GM18868 (cell line): Measurements from ENCODE around the gene TIMM8B.
A peak's percentile ranks its signal among the peaks of the same experiment; 100 is the strongest.
"Not testable (repeated sequence)": the region's sequence is repeated elsewhere in the genome, so short reads cannot be mapped to it uniquely, and the experiment has no call there.

ENCODE experiments used
- ATAC-seq: cut with Tn5 transposase; IDR thresholded peaks from one replicate; pipeline ENCODE4 v1.9.1; 2021; ENCODE audit warnings: mild to moderate bottlenecking, moderate library complexity; ENCODE audit not compliant: unreplicated experiment

The TIMM8B gene, protein sequence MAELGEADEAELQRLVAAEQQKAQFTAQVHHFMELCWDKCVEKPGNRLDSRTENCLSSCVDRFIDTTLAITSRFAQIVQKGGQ

DNA sequence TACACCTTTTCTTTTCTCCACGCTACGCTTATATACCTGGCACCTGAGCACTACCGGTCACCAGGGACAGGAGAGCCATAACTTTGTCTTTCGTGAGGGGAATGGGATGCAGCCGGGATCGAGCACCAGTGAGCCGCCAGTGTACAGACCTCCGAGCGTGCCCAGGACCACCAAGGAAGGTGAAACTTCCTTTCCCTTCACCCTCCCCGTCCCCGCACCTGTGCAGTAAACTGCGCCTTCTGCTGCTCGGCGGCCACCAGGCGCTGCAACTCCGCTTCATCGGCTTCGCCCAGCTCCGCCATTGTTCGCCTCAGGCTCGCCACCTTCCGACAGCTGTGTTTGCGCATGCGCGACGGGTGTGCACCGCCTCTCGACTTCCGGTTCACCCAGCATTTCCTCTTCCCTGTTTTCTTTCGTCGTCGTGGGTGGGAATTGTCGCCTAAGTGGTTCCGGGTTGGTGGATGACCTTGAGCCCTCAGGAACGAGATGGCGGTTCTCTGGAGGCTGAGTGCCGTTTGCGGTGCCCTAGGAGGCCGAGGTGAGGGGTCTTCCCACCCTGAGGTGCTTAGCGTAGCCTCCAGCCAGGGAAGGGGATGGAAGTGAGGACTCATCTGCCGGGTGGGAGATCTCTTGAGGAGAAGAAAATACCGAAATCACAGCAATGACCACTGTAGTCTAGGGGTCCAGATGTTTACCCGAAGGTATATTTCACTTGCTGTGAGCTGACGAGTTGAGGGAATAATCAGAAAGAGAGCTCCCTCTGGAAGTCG lies at the start of gene TIMM8B, which contains the start of gene SDHD:
TSS of gene TIMM8B (minus strand) at position 335 of the 770 bp plus-strand sequence. CDS start at position 302, 33 bp downstream.
TSS of gene SDHD (plus strand) at position 452 of the 770 bp plus-strand sequence. CDS start at position 487, 35 bp downstream.
- peak; percentile 89 for ATAC-seq

DNA sequence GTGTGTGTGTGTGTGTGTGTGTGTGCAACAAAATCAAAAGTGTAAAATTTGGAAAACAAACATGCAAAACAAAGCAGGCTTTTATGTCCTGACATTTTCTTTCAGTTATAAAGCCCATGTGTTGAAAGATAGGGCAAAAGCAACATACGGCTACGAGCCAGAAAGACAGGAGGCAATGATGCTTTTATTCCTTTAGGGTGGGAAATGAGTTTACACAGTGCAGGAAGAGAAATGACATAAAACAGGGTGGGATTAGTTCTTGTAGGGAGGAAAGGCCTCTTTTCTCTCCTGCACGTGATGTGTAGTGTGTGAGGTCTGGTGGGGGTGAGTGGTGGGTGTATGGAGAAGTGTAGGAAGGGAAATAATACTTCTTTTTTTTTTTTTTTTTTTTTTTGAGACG lies 47.9 kb upstream of the TIMM8B start:
- no peak for ATAC-seq

DNA sequence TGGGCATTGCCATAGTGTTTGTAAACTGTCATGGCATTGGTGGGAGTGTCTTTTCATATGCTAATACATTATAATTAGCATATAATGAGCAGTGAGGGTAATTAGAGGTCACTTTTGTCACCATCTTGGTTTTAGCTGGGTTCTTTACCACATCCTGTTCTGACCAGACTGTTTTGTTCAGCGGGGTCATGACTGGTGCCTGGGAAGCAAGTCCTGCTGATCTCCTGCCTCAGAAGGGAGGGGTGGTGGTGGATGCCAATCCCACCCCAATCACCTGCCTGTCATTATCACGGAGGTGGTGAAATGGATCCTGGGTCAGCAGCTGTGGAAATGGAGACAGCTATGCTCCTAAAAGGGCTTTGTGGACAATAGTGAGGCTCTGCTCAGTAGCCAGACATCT lies 46.2 kb upstream of the TIMM8B start:
- no peak for ATAC-seq

DNA sequence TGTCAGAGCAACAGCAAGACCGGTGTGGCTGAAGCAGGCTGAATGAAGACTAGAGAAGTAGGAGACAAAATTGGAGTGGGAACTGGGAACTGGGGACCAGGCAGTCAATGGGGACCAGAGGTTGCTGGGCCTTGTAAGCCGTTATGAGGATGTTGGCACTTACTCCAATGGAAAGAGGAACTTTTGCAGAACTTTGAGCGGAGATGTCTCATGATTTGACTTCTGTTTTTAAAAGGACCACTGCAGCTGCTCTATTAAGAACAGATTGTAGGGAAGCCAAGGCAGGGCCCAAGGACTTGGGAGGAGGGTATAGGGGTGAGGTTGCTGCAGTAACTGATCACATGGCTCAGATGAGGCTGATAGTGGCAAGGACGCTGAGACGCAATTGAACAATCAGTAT lies 43.1 kb upstream of the TIMM8B start:
- ATAC-seq, result no peak

DNA sequence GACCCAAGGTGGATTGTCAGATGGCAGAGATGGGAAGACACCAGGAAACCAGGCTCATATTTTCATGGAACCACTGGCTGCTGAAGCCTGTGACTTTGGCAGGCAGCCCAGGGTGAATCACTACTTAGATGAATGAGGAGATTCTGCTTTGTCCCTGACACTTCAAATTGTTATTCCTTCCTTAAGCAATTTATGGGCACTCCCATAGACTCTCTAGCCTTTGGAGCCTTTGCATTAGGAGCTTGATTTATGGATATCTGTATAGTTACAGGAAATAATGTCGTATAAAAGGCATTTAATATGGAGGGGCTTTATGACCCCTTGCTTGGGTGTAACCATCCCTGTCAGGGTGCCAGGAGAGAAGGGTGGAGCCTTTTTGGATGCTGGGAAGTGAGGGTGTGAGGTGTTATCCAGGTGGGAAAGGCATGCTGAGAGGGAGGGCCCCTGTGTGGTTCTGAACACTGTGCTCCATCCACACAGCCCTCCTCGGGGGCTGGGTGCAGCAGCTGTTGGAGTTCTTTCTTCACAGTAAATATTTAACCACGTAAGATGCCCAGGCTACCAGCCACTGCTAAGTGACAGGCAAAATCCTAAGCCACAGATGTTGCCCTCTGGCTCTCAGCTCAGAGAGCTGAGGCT lies 42.0 kb upstream of the TIMM8B start:
- no peak for ATAC-seq

DNA sequence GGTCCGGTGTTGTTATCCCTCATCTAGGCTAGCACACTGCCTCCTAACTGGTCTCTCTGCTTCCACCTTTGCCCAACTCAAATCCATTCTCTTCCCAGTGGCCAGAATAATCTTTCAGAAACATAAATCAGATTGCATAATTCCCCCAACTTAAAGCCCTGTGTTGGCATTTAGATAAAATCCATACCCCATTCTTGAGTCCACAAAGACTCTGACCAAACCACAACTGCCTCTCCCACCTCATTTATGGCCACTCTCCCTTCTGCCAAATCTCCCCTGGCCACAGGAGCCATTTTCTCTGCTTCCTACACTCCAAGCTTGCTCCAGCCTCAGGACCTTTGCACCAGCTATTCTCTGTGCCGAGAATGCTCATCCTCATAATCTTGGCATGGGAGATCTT lies 40.5 kb upstream of the TIMM8B start:
- no peak for ATAC-seq

DNA sequence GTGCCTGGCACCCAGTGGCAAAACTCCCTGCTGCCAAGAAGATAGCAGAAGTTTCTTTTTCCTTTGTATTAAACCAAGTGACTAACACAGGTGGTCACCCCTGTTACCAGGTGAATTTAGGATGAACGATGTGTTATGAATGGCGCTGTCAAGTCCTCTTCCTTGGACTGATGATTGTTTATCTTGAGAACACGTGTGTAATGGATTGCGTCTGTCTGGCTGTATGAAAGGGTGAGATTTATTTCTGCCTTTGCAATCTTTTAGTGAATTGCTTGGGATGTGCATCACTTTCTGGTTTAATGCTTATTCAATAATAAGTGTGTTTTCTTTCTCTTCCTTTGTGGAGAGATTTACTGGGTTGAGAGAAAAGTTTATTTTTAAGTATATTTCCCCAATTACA lies 36.6 kb upstream of the TIMM8B start:
- no peak for ATAC-seq

DNA sequence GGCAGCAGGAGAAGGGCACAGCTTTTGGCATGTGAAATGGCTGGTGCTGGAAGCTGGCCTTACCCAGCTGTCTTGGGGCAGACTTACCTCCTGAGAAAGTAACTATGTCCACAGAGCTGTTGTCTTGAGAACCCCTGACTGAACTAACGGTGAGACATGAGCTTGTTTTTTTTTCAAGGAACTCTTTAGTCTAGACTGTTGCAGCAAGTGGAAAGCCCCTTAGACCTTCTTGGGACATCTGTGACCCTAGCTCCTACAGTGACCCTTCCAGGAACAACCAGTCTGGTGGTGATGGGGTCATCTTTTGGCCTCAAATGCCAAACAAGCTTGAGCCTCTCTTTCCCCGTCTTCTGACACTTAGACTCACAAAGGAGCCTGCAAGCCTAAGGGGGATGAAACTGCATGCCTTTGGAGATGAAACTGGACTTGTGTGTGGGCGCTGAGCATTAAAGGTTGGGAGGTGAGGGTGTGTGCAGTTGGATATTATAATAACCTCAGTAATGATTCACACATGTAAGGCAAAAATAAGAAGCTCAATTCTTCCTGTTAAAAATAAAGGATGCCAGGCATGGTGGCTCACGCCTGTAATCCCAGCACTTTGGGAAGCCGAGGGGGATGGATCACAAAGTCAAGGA lies 35.5 kb upstream of the TIMM8B start:
- no peak for ATAC-seq

DNA sequence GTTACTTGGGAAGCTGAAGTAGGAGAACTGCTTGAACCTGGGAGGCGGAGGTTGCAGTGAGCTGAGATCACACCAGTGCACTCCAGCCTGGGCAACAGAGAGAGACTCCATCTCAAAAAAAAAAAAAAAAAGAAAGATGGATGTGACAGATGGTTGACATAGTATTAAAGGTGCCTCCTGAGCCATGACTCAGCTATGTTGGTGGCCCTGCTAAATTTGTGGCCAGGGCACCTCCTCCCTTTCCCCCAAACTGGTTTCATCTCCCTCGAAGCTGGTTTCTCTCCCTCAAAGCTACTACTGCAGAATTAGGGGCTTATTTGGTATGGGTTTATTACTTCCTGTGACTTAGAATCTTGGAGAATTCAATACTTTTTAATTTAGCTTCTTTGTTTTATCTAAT lies 31.6 kb upstream of the TIMM8B start:
- no peak for ATAC-seq

DNA sequence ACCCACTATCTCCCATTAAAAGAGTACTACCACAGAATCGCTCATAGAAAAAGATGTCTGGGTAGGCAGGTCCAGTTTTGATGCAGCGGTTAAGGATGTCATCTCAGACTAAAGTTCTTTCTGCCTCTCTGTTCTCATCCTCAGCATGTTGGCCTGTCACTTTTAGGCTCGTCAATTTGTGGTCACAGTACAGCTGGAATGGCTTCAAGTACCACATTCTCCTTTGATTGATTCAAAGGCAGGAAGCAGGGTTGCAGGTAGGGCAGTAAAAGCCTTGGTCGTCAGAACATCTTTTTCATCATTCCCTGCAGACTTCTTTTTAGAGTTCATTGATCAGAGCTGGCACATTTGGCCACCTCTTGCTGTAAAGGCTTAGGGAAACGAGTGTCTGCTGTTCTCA lies 28.8 kb upstream of the TIMM8B start:
- no peak for ATAC-seq

DNA sequence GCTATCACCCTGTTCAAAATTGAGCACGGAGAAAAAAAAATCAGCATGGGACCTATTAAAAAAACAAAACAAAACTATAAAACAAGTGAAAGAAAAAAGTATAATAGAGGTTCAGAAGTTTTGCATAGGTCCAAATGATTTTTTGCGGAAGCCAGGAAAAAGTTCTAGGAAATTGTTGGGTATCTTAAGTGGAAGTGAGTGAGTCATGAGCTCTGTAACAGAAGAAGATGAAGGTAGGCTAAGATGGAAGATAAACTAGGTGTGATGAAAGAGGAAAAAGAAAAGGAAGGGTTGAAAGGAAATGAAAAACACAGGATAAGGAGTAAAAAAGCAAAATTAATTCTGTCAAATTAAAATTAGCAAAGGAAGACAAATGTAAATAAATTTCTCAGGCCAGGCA lies 27.9 kb upstream of the TIMM8B start:
- ATAC-seq, result no peak

DNA sequence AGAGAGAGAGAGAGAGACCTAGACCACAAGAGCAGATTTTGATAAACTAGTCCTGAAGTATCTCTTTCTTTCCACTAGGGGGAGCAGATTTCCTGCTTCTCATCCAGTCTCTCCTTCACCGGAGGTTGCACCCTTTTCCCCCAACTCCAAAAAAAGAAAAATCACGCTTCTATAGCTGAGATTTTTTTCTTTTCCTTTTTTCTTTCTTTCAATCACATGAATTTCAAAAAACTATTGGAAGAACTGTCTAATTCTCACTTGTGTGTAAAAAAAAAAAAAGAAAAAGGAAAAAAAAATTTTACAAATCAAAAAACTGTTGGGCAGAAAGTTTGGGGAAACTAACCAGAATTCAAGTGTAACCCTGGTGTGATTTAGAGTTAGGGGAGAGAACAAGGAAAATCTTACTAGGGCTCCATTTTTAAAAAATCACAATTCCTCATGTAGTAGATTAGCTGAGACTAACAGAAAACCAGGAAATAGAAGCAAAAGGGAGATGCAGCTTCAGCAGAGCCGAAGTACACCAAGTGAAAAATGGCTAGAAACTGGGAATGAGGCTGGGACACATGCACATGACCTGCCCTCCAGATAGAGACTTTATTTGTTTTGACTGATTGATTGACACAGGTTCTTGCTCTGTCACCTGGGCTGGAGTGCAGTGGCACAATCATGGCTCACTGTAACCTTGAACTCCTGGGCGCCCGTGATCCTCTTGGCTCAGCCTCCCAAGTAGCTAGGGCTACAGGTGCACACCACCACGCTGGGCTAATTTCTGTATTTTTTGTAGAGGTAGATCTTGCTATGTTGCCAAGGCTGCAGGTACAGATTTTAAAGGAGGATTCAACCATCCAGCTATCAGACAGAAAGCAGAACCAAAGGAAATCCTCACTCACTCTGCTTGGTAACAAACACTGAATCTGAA lies 27.2 kb upstream of the TIMM8B start:
- ATAC-seq, result no peak

DNA sequence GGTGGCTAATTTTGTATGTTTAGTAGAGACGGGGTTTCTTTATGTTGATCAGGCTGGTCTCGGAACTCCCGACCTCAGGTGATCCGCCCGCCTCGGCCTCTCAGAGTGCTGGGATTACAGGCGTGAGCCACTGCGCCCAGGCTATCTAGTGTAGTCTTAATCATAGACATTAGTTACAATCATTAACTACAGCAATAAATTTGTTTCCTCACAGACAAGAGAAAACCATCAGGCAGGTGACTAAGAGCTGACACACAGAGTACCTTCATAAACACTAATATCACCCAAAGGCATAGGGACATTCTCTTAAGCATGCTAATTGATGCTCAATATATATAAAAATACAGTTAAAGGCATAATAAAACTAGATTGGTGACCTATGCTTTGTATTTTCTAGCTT lies 19.5 kb upstream of the TIMM8B start:
- no peak for ATAC-seq

DNA sequence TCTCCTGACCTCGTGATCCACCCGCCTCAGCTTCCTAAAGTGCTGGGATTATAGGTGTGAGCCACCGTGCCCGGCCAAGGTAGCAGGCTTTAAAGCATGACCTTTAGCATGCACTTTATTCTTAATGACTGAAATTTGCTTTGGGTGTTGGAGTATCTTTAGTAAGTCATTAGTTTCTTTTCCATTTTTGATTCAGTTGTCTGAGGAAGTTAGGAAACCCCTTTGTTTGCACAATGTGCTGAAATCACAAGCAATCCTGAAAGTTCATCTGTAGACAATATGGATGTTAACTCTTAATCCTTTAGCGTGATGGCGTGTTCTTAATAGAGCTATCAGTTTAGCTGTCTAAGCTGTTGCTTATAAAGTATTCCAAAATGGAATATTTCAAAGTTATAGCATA lies 16.9 kb upstream of the TIMM8B start:
- no peak for ATAC-seq

DNA sequence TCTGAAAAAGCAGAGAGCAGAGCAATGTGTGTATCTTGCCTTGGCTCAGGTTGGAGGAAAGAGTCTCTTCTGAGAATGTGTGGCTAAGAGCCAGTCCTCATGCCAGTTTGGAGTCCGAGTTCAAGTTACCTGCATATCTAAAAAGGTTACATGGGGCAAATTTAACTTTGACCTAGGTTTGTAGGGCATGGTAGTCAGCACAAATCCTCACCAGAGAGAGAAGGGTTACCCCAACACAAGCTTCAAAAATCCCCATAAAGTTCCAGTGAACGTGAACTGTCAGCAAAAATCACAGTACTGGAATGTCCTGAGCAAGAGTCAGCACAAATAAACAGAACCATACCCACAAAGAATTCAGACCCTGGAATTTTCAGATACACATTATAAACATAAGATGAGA lies 13.9 kb upstream of the TIMM8B start:
- ATAC-seq, result no peak

DNA sequence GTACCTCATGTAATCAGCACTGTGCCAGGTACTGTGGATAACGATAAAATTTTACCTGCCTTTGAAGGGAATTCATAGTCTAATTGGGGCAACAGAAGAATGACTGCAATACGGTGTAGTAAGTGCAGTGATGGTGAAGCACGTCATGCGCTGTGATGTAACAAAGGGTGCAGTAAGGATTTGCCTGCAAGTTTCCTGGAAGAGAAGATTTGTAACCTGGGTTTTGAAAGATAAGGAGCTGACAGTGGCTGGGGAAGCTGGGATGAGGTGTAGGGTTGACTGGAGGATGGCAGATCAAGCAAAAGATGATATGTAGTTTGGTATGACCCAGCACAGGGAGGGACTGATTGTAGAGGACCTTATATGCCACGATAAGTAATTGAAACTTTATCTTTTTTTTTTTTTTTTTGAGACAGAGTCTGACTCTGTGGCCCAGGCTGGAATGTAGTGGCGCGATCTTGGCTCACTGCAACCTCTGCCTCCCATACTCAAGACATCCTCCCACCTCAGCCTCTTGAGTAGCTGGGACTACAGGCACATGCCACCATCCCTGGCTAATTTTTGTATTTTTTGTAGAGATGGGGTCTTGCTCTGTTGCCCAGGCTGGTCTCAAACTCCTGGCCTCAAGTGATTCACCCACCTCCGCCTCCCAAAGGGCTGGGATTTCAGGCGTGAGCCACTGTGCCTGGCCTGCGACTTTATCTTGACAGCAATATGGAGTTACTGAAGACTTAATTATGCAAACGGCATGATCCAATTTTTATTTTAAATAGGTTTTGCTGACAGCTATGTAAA lies 11.4 kb upstream of the TIMM8B start:
- ATAC-seq, result no peak

DNA sequence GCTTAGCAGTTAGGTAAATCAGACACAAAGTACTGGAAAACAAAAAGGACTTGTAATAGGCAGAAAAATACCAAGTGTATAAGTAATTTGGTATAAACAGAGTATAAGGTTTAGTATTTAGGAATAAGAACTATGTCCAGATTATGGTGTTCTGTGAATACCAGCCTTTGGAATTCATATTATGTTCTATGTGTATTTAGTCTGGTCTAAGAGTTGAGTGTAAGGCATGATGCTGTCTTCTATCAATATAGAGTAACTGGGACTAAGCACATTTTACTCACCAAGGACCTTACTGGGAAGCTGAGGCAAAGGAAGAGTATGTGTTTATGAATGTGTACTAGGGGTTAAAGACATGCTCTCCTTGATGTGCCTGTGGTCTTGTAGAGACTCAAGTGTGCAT lies 9.6 kb upstream of the TIMM8B start:
- ATAC-seq, result no peak

DNA sequence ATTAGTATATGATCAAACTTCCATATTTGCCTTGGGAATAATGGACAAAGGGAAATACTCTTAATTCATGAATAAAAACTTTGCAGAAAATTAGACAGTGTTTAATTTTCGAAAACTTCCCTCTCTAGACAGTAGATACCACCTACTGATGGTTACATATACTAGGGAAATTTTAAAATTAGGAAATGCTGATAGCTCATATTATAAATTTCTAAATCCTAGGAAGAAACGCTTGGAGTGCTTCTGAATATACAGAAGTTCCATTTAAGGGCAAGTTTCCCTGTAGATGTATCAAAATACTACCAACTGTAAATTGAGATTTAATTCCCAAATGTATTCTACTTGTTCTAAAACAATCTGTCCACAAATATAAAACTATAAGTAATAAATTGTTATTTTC lies 8.7 kb upstream of the TIMM8B start:
- ATAC-seq, result not testable (repeated sequence)

DNA sequence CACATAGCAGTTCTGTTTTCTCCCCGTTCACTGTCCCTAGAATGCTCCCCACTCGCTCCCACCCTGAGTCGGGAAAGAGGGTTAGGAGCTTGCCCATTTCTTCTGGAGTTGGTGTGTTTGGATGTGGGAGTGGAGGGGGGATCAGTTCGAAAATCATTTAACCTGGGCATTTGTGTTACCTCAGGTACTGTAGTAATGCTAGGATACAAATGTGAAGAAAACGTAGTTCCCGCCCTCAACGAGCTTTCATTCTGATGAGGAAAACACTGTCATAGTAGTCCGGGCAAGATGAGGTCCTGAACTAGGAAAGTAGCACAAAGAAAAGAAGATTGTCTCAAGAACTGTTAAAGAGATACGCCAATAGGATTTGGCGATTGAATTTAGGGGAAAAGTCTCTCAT lies 656 bp upstream of the TIMM8B start:
- no peak for ATAC-seq

DNA sequence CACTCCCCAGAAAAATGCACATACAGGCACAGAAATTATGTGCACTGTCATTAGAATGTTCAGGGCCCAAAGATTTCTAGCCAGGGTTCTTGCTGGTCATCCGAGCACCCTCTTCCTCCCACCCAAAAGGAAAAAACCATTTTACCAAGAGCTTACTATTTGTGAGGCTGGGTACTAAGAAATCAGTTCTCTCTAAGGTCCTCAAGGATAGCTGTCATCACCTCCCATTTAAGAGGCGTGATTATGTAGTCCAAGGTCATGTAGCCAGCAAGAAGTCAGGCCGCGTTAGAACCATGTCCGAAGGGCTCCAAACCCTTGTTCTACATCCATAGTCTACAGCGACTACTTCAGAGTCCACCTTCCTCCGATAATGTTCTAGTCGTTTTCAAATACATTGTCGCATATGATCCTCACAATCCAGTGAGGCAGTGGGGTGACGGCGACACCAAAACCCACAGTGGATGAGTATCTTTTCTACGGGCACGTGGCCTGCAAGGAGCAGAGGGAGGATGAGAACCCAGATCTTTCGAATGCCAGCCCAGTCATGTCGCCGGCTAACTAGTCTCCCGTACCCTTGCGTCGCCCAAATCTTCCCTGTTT lies 634 bp downstream of the TIMM8B start:
- ATAC-seq, result peak; percentile 32
